IMR-90 (cell line): ENCODE measurements around the gene ABI3.

ENCODE experiments used
- CHD1 ChIP-seq: IDR thresholded peaks from 2 replicates; pipeline ENCODE4 v1.6.1; 2012; ENCODE audit warnings: low read depth, low read length, improper control_type of control experiment
- MAFK ChIP-seq: IDR thresholded peaks from 2 replicates; pipeline ENCODE4 v1.6.1; 2012; ENCODE audit warnings: low read depth, low read length, improper control_type of control experiment
- POLR2A ChIP-seq: IDR thresholded peaks from 2 replicates; pipeline ENCODE4 v1.6.1; 2012; ENCODE audit warnings: mild to moderate bottlenecking, low read depth, low read length
- RAD21 ChIP-seq: IDR thresholded peaks from 2 replicates; pipeline ENCODE4 v1.6.1; 2012; ENCODE audit warnings: low read length, improper control_type of control experiment
- RCOR1 ChIP-seq: IDR thresholded peaks from 2 replicates; pipeline ENCODE4 v1.6.1; 2012; ENCODE audit warnings: mild to moderate bottlenecking, low read length, improper control_type of control experiment; ENCODE audit not compliant: insufficient replicate concordance
- TF ChIP-seq, protein P1 (sequence below): conservative IDR thresholded peaks from 2 replicates; pipeline ENCODE4 v1.5.1; 2012; ENCODE audit warnings: mild to moderate bottlenecking, low read depth, low read length, improper control_type of control experiment
- TF ChIP-seq, protein P2 (sequence below): fragments of 150-350 bp; IDR thresholded peaks from 2 replicates; pipeline ENCODE4 v1.6.1; 2016; ENCODE audit warnings: low read depth, mild to moderate bottlenecking, low read length, moderate library complexity, borderline replicate concordance

DNA sequence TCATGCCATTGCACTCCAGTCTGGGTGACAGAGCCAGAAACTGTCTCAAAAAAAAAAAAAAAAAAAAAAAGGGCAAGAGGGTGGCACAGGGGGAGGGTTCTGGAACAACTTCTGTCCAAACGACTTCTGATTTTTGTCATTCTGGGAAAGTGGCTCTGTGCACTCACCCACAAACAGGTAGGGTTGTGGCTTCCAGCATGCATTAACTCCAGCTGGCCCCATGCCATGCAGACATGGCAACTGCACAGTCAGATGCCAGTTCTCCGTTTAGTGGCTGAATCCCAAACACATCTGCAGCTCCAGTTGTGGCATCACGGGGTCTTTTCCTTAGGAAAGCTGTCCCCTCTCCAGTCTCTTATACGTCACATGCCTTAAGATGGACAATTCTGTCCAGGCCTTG lies 47.6 kb upstream of the ABI3 start:
- TF ChIP-seq, protein P1, sequence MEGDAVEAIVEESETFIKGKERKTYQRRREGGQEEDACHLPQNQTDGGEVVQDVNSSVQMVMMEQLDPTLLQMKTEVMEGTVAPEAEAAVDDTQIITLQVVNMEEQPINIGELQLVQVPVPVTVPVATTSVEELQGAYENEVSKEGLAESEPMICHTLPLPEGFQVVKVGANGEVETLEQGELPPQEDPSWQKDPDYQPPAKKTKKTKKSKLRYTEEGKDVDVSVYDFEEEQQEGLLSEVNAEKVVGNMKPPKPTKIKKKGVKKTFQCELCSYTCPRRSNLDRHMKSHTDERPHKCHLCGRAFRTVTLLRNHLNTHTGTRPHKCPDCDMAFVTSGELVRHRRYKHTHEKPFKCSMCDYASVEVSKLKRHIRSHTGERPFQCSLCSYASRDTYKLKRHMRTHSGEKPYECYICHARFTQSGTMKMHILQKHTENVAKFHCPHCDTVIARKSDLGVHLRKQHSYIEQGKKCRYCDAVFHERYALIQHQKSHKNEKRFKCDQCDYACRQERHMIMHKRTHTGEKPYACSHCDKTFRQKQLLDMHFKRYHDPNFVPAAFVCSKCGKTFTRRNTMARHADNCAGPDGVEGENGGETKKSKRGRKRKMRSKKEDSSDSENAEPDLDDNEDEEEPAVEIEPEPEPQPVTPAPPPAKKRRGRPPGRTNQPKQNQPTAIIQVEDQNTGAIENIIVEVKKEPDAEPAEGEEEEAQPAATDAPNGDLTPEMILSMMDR: no peak
- TF ChIP-seq, protein P2, sequence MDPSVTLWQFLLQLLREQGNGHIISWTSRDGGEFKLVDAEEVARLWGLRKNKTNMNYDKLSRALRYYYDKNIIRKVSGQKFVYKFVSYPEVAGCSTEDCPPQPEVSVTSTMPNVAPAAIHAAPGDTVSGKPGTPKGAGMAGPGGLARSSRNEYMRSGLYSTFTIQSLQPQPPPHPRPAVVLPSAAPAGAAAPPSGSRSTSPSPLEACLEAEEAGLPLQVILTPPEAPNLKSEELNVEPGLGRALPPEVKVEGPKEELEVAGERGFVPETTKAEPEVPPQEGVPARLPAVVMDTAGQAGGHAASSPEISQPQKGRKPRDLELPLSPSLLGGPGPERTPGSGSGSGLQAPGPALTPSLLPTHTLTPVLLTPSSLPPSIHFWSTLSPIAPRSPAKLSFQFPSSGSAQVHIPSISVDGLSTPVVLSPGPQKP: no peak
- TF ChIP-seq POLR2A: no peak
- TF ChIP-seq CHD1: no peak
- TF ChIP-seq RAD21: no peak
- TF ChIP-seq RCOR1: no peak
- no peak for TF ChIP-seq MAFK
